ENCODE results near the gene TCF19.

DNA sequence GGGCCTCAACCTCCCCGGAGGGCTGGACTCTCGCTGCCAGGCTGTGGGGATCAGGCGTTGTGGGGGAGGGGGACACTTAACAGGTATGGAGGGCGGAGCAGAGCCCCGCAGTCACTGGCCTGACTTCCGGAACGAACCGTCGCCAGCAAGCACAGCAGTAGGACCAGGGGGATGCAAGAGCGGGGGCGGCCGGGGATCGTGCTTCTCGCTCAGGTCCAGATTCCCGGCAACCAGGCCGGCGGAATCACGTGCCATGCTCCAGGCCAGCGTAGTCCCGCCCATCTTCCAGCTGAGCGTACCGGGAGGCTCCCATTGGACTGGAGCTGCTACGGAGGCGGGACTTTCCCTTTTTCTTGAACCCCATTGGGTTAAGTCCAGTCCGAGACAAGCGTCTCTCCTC lies 22.1 kb downstream of the TCF19 start:
- TF ChIP-seq, protein P1, sequence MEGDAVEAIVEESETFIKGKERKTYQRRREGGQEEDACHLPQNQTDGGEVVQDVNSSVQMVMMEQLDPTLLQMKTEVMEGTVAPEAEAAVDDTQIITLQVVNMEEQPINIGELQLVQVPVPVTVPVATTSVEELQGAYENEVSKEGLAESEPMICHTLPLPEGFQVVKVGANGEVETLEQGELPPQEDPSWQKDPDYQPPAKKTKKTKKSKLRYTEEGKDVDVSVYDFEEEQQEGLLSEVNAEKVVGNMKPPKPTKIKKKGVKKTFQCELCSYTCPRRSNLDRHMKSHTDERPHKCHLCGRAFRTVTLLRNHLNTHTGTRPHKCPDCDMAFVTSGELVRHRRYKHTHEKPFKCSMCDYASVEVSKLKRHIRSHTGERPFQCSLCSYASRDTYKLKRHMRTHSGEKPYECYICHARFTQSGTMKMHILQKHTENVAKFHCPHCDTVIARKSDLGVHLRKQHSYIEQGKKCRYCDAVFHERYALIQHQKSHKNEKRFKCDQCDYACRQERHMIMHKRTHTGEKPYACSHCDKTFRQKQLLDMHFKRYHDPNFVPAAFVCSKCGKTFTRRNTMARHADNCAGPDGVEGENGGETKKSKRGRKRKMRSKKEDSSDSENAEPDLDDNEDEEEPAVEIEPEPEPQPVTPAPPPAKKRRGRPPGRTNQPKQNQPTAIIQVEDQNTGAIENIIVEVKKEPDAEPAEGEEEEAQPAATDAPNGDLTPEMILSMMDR (conservative IDR thresholded peaks at IDR 0.05), result no peak
- TF ChIP-seq EZH2 (IDR thresholded peaks at IDR 0.05; ENCODE audit: low read depth), result no peak

Measured in PC-9 (cell line).